Measurements from ENCODE around the gene ADGRD1. TPM values are rescaled to one million over a fixed set of nuclear protein-coding genes. Genes with fewer than 3 reads are reported as not detected.

Gene ADGRD1
- total RNA-seq, 2 donors from 2014 or later = 21.3 to 37.0 TPM

DNA sequence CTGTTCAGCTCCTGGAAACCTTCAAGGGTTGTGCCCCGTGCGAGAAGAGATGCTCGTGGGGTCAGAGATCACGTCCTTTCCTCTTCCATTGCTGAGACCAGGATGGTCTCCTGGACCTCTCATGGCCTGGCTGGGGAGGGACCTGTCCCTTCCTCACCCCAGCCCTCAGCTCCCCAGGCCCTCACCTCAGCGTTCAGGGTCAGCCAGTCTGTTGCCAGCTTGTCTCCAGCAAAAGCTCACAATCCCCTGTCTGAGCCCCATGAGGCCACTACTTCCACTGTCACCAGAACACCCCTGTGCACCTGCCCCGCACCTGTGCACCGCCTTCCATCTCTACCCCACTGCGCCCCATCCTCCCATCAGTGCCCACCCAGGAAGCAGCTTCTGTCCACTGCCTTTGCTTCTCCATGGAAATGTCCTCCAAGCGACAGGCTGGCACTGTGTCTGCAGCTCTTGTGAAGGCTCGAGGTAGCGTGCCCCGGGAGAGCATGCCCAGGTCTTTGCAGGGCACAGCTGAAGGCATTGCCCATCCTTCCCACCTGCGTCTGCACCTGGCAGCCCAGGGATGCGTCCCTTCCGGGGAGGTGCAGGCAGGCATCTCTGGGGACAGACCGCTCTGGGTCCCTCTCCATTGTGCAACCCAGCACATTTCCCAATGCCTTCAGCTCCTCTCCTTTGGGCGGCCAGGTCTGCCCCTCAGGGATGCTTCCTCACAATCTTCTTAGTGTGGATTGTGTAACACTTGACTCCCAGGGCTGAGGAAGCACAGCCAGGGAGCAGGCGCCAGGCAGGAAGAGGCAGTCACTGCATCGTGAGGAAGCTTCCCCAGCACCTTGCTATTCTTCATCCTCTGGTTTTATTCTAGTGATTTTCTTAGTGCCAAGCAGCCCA is 179.6 kb downstream of the ADGRD1 start:
- DNase-seq (ENCODE audit: low spot score) = no peak
- peaks cover 6 to 7% of the 10 kb centered on the region in 2 donors for H3K4me1 ChIP-seq (ENCODE audit: control insufficient read depth in 1 of 2, low read depth in 2 of 2)
- no peak for ATAC-seq (ENCODE audit: insufficient number of reproducible peaks, low FRiP score, low read depth)
- H3K4me3 ChIP-seq = no peak overlapping the region
- TF ChIP-seq, protein P1, sequence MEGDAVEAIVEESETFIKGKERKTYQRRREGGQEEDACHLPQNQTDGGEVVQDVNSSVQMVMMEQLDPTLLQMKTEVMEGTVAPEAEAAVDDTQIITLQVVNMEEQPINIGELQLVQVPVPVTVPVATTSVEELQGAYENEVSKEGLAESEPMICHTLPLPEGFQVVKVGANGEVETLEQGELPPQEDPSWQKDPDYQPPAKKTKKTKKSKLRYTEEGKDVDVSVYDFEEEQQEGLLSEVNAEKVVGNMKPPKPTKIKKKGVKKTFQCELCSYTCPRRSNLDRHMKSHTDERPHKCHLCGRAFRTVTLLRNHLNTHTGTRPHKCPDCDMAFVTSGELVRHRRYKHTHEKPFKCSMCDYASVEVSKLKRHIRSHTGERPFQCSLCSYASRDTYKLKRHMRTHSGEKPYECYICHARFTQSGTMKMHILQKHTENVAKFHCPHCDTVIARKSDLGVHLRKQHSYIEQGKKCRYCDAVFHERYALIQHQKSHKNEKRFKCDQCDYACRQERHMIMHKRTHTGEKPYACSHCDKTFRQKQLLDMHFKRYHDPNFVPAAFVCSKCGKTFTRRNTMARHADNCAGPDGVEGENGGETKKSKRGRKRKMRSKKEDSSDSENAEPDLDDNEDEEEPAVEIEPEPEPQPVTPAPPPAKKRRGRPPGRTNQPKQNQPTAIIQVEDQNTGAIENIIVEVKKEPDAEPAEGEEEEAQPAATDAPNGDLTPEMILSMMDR (IDR thresholded peaks at IDR 0.05) = no peak
- H3K9me3 ChIP-seq = no peaks in the 10 kb centered on the region
- H3K27me3 ChIP-seq (replicated peaks; ENCODE audit: insufficient read depth) = no peaks in the 10 kb centered on the region
- no peaks in the 10 kb centered on the region for H3K36me3 ChIP-seq
- no peak overlapping the region for H3K27ac ChIP-seq

DNA sequence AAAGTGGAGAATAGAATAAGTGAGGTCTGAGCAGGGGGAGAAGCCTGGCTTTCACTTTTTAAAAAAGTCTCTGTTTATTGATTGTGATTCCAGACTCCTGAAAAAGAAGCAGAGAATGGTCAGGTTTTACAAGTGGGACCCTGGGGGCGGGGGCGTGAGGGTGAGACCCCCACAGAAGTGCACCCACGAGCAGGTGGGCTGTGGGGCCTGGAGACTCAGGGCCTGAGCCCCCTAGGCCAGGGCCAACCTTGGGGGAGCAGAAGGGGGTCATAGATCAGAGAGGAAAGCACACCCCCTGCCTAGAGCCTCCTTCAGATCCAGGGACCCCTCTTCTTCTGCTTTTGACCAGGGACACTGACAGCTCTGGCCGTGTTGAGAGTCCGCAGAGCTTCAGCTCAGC is 180.3 kb downstream of the ADGRD1 start:
- TF ChIP-seq, protein P1 (IDR thresholded peaks at IDR 0.05) = no peak
- Histone ChIP-seq H3K4me1 (ENCODE audit: control insufficient read depth in 1 of 2, low read depth in 2 of 2) (peaks cover 6 to 7% of the 10 kb centered on the region in 2 donors), H3K4me3 (no peak overlapping the region), H3K36me3 (no peaks in the 10 kb centered on the region), H3K27me3 (replicated peaks; ENCODE audit: insufficient read depth) (no peaks in the 10 kb centered on the region), H3K9me3 (no peaks in the 10 kb centered on the region), H3K27ac (no peak overlapping the region)
- no peak for DNase-seq (ENCODE audit: low spot score)
- ATAC-seq (ENCODE audit: insufficient number of reproducible peaks, low FRiP score, low read depth) = no peak

DNA sequence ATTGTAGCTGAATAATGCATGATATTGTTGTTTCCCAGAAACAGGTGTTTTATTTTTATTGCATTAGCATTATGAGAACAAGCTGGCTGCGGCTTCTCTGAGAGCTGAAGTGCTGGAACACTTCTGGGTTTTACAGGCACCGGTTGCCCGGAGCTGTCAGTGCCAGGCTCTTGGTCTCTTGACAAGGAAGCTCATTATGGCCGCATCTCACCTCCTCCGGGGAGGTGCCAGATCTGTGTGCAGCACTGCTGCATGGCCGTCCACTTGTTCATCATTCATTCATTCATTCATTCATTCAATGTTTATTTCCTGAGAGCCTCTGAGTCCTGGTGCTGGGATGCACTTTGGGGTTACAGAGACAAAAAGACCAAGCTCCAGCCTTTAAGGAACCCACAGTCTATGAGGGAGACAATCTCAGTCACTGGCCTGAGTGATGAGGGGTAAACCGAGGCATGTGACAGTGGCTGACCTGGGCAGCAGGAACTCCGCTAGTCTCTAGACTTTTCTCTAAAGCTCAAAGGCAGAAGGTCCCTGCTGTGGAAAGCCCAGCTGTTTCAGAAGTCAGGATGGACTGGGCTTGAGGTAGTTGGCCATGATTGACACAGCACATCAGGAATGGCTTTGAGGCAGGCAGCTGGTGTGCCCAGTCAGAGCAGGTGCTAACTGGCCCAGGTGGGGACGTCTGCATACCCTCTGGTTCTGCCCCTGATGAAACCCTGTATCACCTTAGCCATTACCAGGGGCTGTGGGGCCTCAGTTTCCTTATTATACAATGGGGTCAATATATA is 181.0 kb downstream of the ADGRD1 start:
- peak; percentile 7 for ATAC-seq (ENCODE audit: insufficient number of reproducible peaks, low FRiP score, low read depth)
- Histone ChIP-seq H3K27me3 (replicated peaks; ENCODE audit: insufficient read depth) (no peaks in the 10 kb centered on the region), H3K27ac (no peak overlapping the region), H3K36me3 (no peaks in the 10 kb centered on the region), H3K4me3 (no peak overlapping the region), H3K9me3 (no peaks in the 10 kb centered on the region), H3K4me1 (ENCODE audit: control insufficient read depth in 1 of 2, low read depth in 2 of 2) (peaks cover 6 to 7% of the 10 kb centered on the region in 2 donors)
- no peak for DNase-seq (ENCODE audit: low spot score)
- TF ChIP-seq, protein P1 (IDR thresholded peaks at IDR 0.05) = no peak

DNA sequence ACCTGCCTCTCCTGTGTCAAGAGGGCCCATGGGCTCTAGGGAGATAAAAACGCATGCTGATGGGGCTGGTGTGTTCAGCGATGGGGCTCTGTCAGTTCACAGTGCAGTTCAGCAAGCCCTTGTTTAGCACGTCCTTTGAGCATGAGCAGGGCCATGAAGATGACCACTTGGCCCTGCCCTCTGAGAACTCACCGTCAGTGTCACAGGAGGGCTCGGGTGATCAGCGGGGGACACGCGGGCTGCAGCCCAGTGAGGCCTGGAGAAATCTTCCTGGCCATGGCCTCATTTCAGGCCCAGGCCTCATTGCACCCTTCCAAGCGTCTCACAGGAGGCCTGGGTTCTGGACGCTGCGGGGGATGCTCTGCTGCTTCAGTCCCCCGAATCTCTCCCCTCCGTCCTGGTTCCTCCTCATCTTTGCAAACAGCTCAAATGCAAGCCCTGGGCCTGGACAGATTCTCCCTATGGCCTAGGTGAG is 181.6 kb downstream of the ADGRD1 start:
- TF ChIP-seq, protein P1 (IDR thresholded peaks at IDR 0.05) = no peak
- H3K9me3 ChIP-seq = no peaks in the 10 kb centered on the region
- no peak for DNase-seq (ENCODE audit: low spot score)
- H3K36me3 ChIP-seq = no peaks in the 10 kb centered on the region
- H3K27ac ChIP-seq = no peak overlapping the region
- ATAC-seq (ENCODE audit: insufficient number of reproducible peaks, low FRiP score, low read depth) = no peak
- no peaks in the 10 kb centered on the region for H3K27me3 ChIP-seq (replicated peaks; ENCODE audit: insufficient read depth)
- no peak overlapping the region for H3K4me3 ChIP-seq
- peaks cover 6 to 7% of the 10 kb centered on the region in 2 donors for H3K4me1 ChIP-seq (ENCODE audit: control insufficient read depth in 1 of 2, low read depth in 2 of 2)
